ENCODE results near the gene ZNF622.

- TF ChIP-seq ZNF549 (tag by site-specific recombination; IDR thresholded peaks at IDR 0.05) (no peak), ZNF704 (tag by site-specific recombination; IDR thresholded peaks at IDR 0.05) (no peak), ZNF324 (tag by site-specific recombination; IDR thresholded peaks at IDR 0.05) (no peak), ZNF629 (tag by site-specific recombination; IDR thresholded peaks at IDR 0.05) (no peak), ZNF792 (tag by site-specific recombination; IDR thresholded peaks at IDR 0.05) (no peak), ZNF404 (tag by site-specific recombination; IDR thresholded peaks at IDR 0.05) (no peak), ZNF558 (tag by site-specific recombination; IDR thresholded peaks at IDR 0.05) (no peak)
- TF ChIP-seq, protein P1, sequence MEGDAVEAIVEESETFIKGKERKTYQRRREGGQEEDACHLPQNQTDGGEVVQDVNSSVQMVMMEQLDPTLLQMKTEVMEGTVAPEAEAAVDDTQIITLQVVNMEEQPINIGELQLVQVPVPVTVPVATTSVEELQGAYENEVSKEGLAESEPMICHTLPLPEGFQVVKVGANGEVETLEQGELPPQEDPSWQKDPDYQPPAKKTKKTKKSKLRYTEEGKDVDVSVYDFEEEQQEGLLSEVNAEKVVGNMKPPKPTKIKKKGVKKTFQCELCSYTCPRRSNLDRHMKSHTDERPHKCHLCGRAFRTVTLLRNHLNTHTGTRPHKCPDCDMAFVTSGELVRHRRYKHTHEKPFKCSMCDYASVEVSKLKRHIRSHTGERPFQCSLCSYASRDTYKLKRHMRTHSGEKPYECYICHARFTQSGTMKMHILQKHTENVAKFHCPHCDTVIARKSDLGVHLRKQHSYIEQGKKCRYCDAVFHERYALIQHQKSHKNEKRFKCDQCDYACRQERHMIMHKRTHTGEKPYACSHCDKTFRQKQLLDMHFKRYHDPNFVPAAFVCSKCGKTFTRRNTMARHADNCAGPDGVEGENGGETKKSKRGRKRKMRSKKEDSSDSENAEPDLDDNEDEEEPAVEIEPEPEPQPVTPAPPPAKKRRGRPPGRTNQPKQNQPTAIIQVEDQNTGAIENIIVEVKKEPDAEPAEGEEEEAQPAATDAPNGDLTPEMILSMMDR (tag by site-specific recombination; IDR thresholded peaks at IDR 0.05): no peak
- TF ChIP-seq, protein P2, sequence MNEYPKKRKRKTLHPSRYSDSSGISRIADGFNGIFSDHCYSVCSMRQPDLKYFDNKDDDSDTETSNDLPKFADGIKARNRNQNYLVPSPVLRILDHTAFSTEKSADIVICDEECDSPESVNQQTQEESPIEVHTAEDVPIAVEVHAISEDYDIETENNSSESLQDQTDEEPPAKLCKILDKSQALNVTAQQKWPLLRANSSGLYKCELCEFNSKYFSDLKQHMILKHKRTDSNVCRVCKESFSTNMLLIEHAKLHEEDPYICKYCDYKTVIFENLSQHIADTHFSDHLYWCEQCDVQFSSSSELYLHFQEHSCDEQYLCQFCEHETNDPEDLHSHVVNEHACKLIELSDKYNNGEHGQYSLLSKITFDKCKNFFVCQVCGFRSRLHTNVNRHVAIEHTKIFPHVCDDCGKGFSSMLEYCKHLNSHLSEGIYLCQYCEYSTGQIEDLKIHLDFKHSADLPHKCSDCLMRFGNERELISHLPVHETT (tag by site-specific recombination; IDR thresholded peaks at IDR 0.05): no peak
These were observed 21.1 kb upstream of the ZNF622 start for GRCh38 chr5:16486711-16487111.

Measured in HEK293 (cell line).